Measurements from ENCODE around the gene NFKBIZ.

The NFKBIZ gene

GRCh38 chr3:101827211-101828174, 21.8 kb upstream of the NFKBIZ start:
- DNase-seq (ENCODE audit: low read depth) = peak; percentile 81

GRCh38 chr3:101828276-101828675, 21.0 kb upstream of the NFKBIZ start:
- no peak for DNase-seq (ENCODE audit: low read depth)

- peak; percentile 40 for DNase-seq (ENCODE audit: low read depth)
Observed at GRCh38 chr3:101828691-101829436, 20.4 kb upstream of the NFKBIZ start.

DNA sequence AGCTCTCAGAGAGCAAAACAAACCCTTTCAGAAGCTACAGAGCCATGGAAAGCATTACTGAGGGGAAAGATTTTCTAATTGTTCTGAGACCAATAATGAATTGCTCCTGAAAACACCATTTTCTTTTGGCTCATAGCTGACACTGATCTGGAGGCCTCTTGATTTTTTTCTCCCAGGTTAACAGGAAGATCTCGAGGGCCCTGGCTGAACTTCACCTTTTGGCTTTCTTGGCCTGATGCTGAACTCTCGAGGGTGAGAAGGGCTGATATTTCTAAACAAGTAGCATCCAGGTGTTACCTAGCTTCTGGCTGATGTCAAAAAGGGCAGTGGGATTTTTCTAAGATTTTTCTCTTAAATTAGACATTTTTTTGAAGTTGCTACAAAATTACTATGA, 19.9 kb upstream of the NFKBIZ start:
- no peak for DNase-seq (ENCODE audit: low read depth)

- no peak for DNase-seq (ENCODE audit: low read depth)
Observed at GRCh38 chr3:101829874-101830273, 19.4 kb upstream of the NFKBIZ start.

DNA sequence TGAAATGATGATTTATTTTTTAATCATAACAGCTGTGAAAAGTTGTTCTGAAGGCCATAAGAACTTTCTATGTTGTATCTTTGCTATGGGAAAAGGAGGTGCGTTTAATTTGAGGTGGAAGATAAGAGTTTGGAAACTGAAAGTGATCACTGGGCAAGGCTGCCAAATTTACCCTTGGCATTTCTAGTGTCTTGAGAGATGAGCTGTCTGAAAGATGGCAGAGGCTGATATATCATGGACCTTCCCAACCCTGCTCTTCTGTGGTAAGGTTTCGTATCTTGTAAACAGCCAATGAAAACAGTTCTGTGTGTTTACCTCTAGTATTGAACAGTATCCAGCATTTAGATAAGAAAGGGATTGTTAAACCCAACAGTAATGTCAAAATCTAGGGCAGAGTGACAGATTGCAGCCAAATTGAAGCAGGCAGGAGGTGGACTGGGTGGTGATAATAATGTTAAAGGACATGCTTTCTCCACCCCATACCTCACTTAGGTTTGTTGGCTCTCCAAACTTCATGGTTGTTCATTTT, 15.8 kb upstream of the NFKBIZ start:
- no peak for DNase-seq (ENCODE audit: low read depth)

DNA sequence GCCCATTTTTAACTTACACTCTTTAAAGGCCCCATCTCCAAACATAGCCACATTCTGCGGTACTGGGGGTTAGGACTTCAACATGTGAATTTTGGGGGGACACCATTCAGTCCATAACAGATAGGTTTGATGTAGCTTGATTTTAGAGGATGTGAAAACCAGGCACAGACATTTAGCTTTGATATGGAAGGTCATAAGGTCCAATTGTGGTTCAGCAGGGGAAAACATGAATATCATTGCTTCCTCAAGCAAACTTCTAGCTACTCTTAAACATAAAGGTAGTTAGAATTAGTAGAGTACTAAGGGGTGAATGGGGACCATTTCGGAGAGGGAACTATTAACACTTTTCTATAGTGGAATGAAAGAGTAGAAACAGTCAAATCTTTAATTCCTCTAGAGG, 13.6 kb upstream of the NFKBIZ start:
- DNase-seq (ENCODE audit: low read depth) = no peak

DNA sequence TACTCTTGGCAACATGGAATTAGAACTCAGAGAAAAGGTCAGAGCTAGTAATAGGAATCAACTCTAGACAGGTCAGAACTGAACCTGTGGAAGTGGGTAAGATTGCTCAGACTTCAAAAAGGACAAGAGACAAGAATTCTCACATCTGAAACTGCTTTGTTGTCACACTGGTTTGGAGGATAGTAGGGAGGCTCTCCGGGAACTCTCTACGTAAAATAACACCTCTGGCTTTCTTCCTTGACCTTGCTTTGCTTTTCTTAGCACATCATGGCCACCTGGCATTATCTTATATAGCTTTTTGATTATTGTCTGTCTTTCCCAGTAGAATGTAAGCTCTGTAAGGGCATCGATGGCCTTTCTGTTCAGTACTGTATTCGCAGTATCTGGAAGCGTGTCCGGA, 13.2 kb upstream of the NFKBIZ start:
- DNase-seq (ENCODE audit: low read depth) = no peak

- DNase-seq (ENCODE audit: low read depth) = no peak
Observed at GRCh38 chr3:101836652-101837598, 12.4 kb upstream of the NFKBIZ start.

GRCh38 chr3:101838691-101839090, 10.6 kb upstream of the NFKBIZ start:
- no peak for DNase-seq (ENCODE audit: low read depth)

DNA sequence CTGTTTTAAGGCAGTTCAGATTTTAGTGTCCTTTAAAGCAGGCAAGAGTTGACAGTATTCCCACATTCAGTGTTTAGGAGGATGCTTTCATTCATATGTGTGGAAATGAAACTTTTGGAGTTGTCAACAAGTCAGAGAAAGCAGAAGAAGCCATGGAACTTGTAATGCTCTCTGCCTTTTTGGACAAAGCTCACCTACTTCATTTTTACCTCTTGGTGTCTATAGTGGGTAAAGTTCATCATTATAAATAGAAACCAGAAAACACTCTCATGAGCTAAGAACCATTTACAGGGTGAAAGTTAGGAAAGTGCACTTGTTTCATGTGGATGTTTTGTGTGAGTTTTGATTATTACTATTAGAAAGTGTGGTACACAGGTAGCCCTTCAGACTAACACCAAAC, 9.2 kb upstream of the NFKBIZ start:
- DNase-seq (ENCODE audit: low read depth) = no peak

GRCh38 chr3:101842245-101842934, 6.9 kb upstream of the NFKBIZ start:
- DNase-seq (ENCODE audit: low read depth) = no peak

- DNase-seq (ENCODE audit: low read depth) = no peak
Observed at GRCh38 chr3:101842935-101843330, 6.4 kb upstream of the NFKBIZ start.

DNA sequence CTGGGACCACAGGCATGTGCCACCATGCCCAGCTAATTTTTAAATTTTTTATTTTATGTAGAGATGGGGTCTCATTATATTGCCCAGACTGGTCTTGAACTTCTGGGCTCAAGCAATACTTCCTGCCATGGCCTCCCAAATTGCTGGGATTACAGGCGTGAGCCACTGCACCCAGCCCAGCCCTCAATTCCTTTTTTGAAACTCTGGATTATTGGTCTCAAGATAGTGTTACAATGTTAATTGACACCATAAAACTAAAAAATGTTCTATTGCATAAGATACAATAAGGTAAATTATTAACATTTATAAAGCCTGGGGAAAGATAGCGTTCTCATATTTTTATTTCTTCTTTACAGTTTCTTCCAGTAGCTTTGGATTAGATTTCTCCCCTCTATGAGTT, 3.9 kb upstream of the NFKBIZ start:
- DNase-seq (ENCODE audit: low read depth) = no peak

DNA sequence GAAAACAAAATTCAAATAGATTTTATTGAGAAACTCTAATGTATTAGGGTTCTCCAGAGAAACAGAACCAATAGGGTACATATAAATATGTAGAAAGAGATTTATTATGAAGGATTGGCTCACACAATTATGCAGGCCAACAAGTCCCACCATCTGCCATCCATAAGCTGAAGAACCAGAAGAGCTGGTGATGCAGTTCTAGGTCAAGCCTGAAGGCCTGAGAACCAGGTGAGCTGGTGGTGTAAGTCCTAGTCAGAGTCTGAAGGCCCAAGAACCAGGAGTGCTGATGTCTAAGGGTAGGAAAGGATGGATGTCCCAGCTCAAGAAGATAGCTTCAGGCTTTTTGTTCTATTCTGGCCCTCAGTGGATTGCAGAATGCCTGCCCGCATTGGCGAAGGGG, 2.6 kb upstream of the NFKBIZ start:
- DNase-seq (ENCODE audit: low read depth) = no peak

DNA sequence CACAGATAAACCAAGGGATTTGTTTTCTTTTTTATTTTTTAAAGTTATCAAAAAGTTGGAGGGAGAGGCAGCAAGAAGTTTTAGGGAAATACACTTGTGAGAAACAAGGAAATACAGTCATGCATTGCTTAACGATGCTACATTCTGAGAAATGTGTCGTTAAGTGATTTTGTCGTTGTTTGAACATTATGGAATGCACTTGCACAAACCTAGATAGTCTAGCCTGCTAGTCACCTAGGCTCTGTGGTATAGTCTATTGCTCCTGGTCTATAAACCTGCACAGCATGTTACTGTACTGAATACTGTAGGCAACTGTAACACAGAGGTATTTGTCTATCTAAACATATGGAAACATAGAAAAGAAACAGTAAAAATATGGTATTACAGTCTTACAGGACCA, 2.0 kb upstream of the NFKBIZ start:
- DNase-seq (ENCODE audit: low read depth) = no peak

DNA sequence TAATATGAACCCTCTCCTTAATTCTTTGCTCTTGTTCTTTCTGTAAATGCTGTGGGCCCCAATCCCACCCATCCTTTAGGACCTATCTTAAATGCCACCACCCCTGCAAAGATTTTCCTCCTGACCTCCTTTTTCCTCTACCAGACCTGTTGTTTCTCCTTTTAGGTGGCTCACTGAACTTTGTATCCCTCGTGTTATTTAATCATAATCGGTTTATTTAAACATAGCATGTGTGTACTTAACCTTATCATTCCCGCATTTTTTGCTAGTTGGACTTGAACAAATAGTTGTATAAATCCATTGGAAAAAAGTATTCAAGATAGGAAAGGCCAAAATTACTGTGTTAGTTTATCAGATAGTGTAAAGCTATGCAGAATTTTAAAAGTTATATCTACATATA, 988 bp upstream of the NFKBIZ start:
- DNase-seq (ENCODE audit: low read depth) = no peak

GRCh38 chr3:101849714-101850245, 466 bp downstream of the NFKBIZ start:
- DNase-seq (ENCODE audit: low read depth) = peak; percentile 56

GRCh38 chr3:101850246-101851051, 1.1 kb downstream of the NFKBIZ start:
- DNase-seq (ENCODE audit: low read depth) = peak; percentile 10

Data from stimulated activated CD4-positive, alpha-beta T cell treated with anti-CD3 and anti-CD28 coated beads, Interleukin-2, amount 100 ng/mL, for 4 hours (primary cell).